ENCODE results near the gene PDE4D. TPM values are rescaled to one million over a fixed set of nuclear protein-coding genes. Genes with fewer than 3 reads are reported as not detected.

Gene PDE4D
- total RNA-seq, 5 donors from 2014 or later (not counting 1 experiment from before 2014, with no cell fraction given), result 45.1 to 136 (median 64.9) TPM

DNA sequence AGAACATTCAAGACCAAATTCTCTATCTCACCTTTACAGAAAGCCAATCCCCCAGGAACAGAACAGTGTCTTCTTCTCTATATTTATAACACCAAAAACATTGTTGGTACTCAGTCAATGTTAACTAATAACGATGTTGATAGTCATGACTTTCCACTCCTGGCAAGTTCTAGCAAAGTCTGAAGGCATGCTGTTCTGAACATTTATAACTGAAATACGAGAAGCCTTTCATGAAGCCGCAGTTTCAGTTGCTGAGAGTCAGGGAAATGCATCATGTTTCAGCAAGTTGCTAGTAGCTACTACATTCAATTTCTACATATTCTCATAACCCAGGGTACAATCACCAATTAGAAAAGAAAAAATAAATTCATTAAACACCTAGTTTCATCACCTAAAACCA lies 301.4 kb downstream of the PDE4D start:
- no peak overlapping the region for H3K27ac ChIP-seq (ENCODE audit: low read length)

DNA sequence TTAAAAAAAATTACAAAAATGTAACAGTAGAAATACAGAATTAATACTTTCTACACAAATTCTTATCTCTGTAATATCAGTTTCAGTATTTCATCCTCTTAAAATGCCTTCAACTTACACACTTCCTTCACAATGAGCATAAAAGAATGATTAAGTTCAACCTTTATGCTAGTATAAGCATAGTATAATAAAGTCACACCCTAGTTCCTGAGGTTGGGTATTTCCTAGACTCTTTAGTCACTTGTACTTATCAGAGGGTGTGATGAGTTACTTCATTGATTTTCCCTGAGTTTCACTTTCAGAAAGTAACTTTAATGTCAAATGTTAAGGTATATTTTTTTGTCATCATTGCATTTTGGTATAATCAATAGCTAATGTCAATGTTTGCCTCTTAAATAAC lies 302.4 kb downstream of the PDE4D start:
- H3K4me3 Mint-ChIP-seq, result no peak overlapping the region
- H3K27me3 Mint-ChIP-seq, result peaks cover 6 to 7% of the 10 kb centered on the region in 2 donors
- H3K4me3 ChIP-seq (ENCODE audit: control insufficient read depth in 1 of 2, extremely low read depth in 1 of 2, low read length in 1 of 2), result no peak overlapping the region
- H3K36me3 ChIP-seq (ENCODE audit: control insufficient read depth in 2 of 2, extremely low read depth in 1 of 2, insufficient read depth in 1 of 2, low read length in 1 of 2), result no peaks in the 10 kb centered on the region
- H3K4me1 Mint-ChIP-seq, result peaks cover 0 to 2% (median 0%) of the 10 kb centered on the region in 3 donors
- H3K9me3 Mint-ChIP-seq, result peaks cover 0 to 2% (median 0%) of the 10 kb centered on the region in 3 donors
- CTCF ChIA-PET, result no interaction called here
- POLR2A ChIA-PET, result no interaction called here
- no peaks in the 10 kb centered on the region for H3K36me3 Mint-ChIP-seq
- no peaks in the 10 kb centered on the region for H3K9me3 ChIP-seq
- H3K4me1 ChIP-seq (ENCODE audit: control insufficient read depth in 1 of 2, extremely low read depth in 1 of 2, insufficient read depth in 2 of 2, low read length in 2 of 2), result peaks cover 0 to 2% of the 10 kb centered on the region in 2 experiments
- peak in 1 of 4 experiments; percentile 80 for ATAC-seq (replicated peaks in 1 of 4)
- H3K27ac Mint-ChIP-seq, result no peak overlapping the region
- H3K27ac ChIP-seq (ENCODE audit: low read length), result no peak overlapping the region
- H3K27me3 ChIP-seq (replicated peaks in 1 of 2; ENCODE audit: control insufficient read depth in 2 of 2, extremely low read depth in 1 of 2, insufficient read depth in 2 of 2, low read length in 1 of 2), result peaks cover 0 to 4% of the 10 kb centered on the region in 2 experiments
- peak in 1 of 35 experiments; percentile 6 for DNase-seq

More for the DNA sequence above, 301.4 kb downstream of the PDE4D start:
- Mint-ChIP-seq H3K9me3 (peaks cover 0 to 2% (median 0%) of the 10 kb centered on the region in 3 donors), H3K27me3 (peaks cover 0 to 5% of the 10 kb centered on the region in 2 donors), H3K36me3 (no peaks in the 10 kb centered on the region), H3K4me3 (no peak overlapping the region), H3K27ac (no peak overlapping the region), H3K4me1 (peaks cover 0 to 2% (median 0%) of the 10 kb centered on the region in 3 donors)
- CTCF ChIA-PET, result no interaction called here
- peaks cover 0 to 4% of the 10 kb centered on the region in 2 experiments for H3K27me3 ChIP-seq (replicated peaks in 1 of 2; ENCODE audit: control insufficient read depth in 2 of 2, extremely low read depth in 1 of 2, insufficient read depth in 2 of 2, low read length in 1 of 2)
- DNase-seq, result no peak
- POLR2A ChIA-PET, result no interaction called here
- 84% methylated on average over 3 of the region's 3 CpGs for WGBS (ENCODE audit: insufficient coverage)
- no peaks in the 10 kb centered on the region for H3K36me3 ChIP-seq (ENCODE audit: control insufficient read depth in 2 of 2, extremely low read depth in 1 of 2, insufficient read depth in 1 of 2, low read length in 1 of 2)
- H3K4me1 ChIP-seq (ENCODE audit: control insufficient read depth in 1 of 2, extremely low read depth in 1 of 2, insufficient read depth in 2 of 2, low read length in 2 of 2), result peaks cover 0 to 2% of the 10 kb centered on the region in 2 experiments
- no peak overlapping the region for H3K4me3 ChIP-seq (ENCODE audit: control insufficient read depth in 1 of 2, extremely low read depth in 1 of 2, low read length in 1 of 2)
- ATAC-seq (replicated peaks in 1 of 4), result no peak
- H3K9me3 ChIP-seq, result no peaks in the 10 kb centered on the region

DNA sequence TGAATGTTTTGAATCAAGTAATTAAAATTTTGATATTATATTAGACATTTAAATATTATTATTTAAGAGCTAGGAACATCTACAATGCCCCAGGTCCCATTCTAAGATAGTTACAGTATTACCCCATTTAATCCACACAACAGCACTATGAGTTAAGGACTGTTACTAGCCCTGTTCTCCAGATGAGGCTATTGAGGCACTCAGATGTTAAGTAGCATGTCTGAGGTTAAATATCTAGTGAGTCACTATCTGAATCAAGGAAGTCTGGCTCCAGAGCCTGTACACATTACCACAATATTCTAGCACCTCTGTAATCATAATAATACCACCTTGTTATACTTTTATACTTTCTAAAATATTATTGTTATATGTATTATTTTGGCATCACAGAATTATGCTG lies 304.6 kb downstream of the PDE4D start:
- H3K27me3 Mint-ChIP-seq, result peaks cover 7 to 8% of the 10 kb centered on the region in 2 donors
- no peaks in the 10 kb centered on the region for H3K36me3 Mint-ChIP-seq
- CTCF ChIA-PET, result no interaction called here
- H3K9me3 ChIP-seq, result no peaks in the 10 kb centered on the region
- H3K4me3 ChIP-seq (ENCODE audit: control insufficient read depth in 1 of 2, extremely low read depth in 1 of 2, low read length in 1 of 2), result no peak overlapping the region
- peaks cover 0 to 4% of the 10 kb centered on the region in 2 experiments for H3K27me3 ChIP-seq (replicated peaks in 1 of 2; ENCODE audit: control insufficient read depth in 2 of 2, extremely low read depth in 1 of 2, insufficient read depth in 2 of 2, low read length in 1 of 2)
- DNase-seq (no peak), ATAC-seq (replicated peaks in 1 of 4) (no peak)
- H3K27ac ChIP-seq (ENCODE audit: low read length), result no peak overlapping the region
- peaks cover 0 to 2% of the 10 kb centered on the region in 2 experiments for H3K4me1 ChIP-seq (ENCODE audit: control insufficient read depth in 1 of 2, extremely low read depth in 1 of 2, insufficient read depth in 2 of 2, low read length in 2 of 2)
- no peak overlapping the region for H3K27ac Mint-ChIP-seq
- H3K4me1 Mint-ChIP-seq, result peaks cover 0 to 2% (median 0%) of the 10 kb centered on the region in 3 donors
- H3K9me3 Mint-ChIP-seq, result no peaks in the 10 kb centered on the region
- POLR2A ChIA-PET, result no interaction called here
- no peak overlapping the region for H3K4me3 Mint-ChIP-seq
- no peaks in the 10 kb centered on the region for H3K36me3 ChIP-seq (ENCODE audit: control insufficient read depth in 2 of 2, extremely low read depth in 1 of 2, insufficient read depth in 1 of 2, low read length in 1 of 2)

DNA sequence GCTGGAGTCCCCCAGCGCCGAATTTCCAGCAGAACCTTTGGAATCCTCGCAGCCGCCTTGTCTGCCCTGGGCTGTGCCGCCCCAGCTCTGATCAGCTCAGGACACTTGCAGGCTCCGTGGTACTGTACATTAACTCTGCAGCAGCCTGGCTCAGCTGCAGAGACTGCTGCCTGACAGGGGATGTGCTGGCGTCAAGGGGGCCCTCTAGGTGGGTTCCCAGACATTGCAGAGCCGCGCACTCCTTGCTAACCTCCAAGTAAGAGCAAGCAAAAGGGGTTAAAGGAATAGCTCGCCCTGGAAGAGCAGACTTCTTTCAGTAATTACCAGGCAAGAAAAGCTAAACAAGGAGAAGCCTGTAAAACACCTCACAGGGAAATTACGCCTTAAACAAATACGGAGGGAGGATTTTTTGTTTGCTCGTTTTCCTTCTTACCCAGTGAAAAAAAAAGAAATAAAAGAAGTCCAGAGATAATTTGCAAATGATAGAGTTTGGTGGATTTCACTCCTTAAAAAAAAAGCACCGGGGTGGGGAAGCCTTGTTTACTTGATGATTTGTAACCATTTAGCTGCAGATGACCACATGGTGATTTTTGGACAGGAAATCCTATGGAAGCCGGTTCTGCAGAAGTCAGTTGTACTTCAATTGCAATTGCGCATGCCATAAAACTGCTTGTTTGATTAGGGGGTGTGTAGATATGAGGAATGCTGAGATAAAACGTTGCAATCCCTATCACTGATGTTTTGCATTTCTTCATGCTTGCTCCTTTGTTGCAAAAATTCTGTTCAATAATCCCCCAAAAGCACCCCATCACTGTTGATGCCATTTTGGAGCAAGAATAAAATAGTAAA lies 305.8 kb downstream of the PDE4D start:
- WGBS (ENCODE audit: insufficient coverage), result 33% methylated on average over 9 of the region's 17 CpGs
- H3K27ac ChIP-seq (ENCODE audit: low read length), result no peak overlapping the region
- DNase-seq (peak in 1 of 35 experiments; percentile 0), ATAC-seq (replicated peaks in 1 of 4) (no peak)
- H3K4me1 ChIP-seq (ENCODE audit: control insufficient read depth in 1 of 2, extremely low read depth in 1 of 2, insufficient read depth in 2 of 2, low read length in 2 of 2), result peaks cover 0 to 2% of the 10 kb centered on the region in 2 experiments
- Mint-ChIP-seq H3K27me3 (peaks cover 7 to 8% of the 10 kb centered on the region in 2 donors), H3K36me3 (no peaks in the 10 kb centered on the region), H3K4me1 (peaks cover 0 to 2% (median 0%) of the 10 kb centered on the region in 3 donors), H3K4me3 (no peak overlapping the region), H3K9me3 (no peaks in the 10 kb centered on the region), H3K27ac (no peak overlapping the region)
- no peaks in the 10 kb centered on the region for H3K36me3 ChIP-seq (ENCODE audit: control insufficient read depth in 2 of 2, extremely low read depth in 1 of 2, insufficient read depth in 1 of 2, low read length in 1 of 2)
- POLR2A ChIA-PET, result no interaction called here
- H3K27me3 ChIP-seq (replicated peaks in 1 of 2; ENCODE audit: control insufficient read depth in 2 of 2, extremely low read depth in 1 of 2, insufficient read depth in 2 of 2, low read length in 1 of 2), result peaks cover 0 to 4% of the 10 kb centered on the region in 2 experiments
- CTCF ChIA-PET, result no interaction called here
- no peaks in the 10 kb centered on the region for H3K9me3 ChIP-seq
- H3K4me3 ChIP-seq (ENCODE audit: control insufficient read depth in 1 of 2, extremely low read depth in 1 of 2, low read length in 1 of 2), result no peak overlapping the region

DNA sequence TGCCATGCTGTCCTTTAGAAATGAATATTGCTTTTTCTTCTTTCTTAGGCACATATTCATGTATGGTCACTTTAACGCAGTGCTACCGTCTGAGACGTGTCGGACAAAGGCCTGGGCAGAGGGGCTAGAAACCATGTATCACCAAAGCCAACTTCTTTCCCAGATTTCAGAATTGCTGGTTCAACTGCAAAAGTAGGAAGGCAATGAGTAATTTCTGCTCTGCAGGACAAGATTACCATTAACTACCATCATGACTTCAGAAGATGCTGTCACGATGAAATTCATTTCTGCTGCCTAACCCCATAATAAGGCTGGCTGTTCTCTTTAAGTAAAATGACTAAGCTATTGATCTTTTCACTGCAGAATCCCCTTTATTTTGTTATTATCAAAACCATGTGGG lies 306.7 kb downstream of the PDE4D start:
- no peak overlapping the region for H3K4me3 ChIP-seq (ENCODE audit: control insufficient read depth in 1 of 2, extremely low read depth in 1 of 2, low read length in 1 of 2)
- ChIA-PET POLR2A (no interaction called here), CTCF (no interaction called here)
- Mint-ChIP-seq H3K27ac (no peak overlapping the region), H3K9me3 (no peaks in the 10 kb centered on the region), H3K36me3 (no peaks in the 10 kb centered on the region), H3K4me3 (no peak overlapping the region), H3K27me3 (peaks cover 7 to 8% of the 10 kb centered on the region in 2 donors), H3K4me1 (no peaks in the 10 kb centered on the region)
- H3K9me3 ChIP-seq, result no peaks in the 10 kb centered on the region
- ATAC-seq (replicated peaks in 1 of 4) (no peak), DNase-seq (no peak)
- H3K27me3 ChIP-seq (replicated peaks in 1 of 2; ENCODE audit: control insufficient read depth in 2 of 2, extremely low read depth in 1 of 2, insufficient read depth in 2 of 2, low read length in 1 of 2), result peaks cover 0 to 4% of the 10 kb centered on the region in 2 experiments
- H3K4me1 ChIP-seq (ENCODE audit: control insufficient read depth in 1 of 2, extremely low read depth in 1 of 2, insufficient read depth in 2 of 2, low read length in 2 of 2), result peaks cover 0 to 2% of the 10 kb centered on the region in 2 experiments
- H3K36me3 ChIP-seq (ENCODE audit: control insufficient read depth in 2 of 2, extremely low read depth in 1 of 2, insufficient read depth in 1 of 2, low read length in 1 of 2), result no peaks in the 10 kb centered on the region
- WGBS (ENCODE audit: insufficient coverage), result no CpG with 5 or more reads among the region's 5 CpGs
- H3K27ac ChIP-seq (ENCODE audit: low read length), result no peak overlapping the region

DNA sequence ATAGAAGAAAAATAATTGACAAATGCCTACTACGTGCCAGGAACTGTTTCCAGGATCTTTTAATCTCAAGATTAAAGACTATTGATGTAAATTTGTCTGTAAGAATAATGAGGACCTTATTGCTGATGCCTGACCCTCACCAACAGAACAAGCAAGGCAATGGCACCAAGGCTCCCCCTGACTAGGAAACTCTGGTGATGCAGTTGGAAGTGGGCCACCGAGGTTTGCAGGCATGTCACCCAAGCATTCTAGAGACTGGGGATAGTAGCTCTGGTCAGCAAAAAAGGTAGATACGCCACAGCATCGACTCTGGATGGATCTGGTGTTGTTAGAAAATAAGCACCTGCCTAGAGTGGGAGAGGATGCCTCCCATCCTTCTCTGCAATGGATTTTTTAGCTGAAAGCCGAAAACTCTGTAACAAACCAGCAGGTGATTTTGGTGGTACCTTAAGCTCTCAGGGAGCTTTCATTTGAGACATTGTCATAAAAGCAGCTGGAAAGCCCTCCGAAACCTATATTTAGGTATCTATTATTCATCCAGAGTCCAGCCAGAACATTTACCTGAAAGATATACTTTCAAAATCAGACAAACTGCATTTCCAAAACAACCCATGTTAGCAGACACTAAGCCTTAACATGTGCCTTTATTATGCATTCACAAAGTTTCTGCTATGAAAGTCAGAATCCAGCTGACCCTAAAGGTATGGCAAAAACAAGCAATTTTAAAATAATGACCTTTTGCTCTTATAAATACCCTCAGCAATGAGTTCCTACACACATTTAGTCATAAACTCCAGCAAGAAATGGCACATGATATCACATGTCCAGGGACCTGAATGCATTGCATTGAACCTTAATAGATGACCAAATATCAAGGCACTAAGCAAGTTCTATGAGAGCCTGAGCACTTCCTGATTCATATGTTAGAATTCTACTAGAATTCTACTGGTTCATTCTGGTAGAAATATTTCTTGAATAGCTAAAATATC lies 308.4 kb downstream of the PDE4D start:
- Histone ChIP-seq H3K9me3 (no peaks in the 10 kb centered on the region), H3K27ac (ENCODE audit: low read length) (no peak overlapping the region), H3K27me3 (replicated peaks in 1 of 2; ENCODE audit: control insufficient read depth in 2 of 2, extremely low read depth in 1 of 2, insufficient read depth in 2 of 2, low read length in 1 of 2) (peaks cover 0 to 4% of the 10 kb centered on the region in 2 experiments), H3K4me1 (ENCODE audit: control insufficient read depth in 1 of 2, extremely low read depth in 1 of 2, insufficient read depth in 2 of 2, low read length in 2 of 2) (no peaks in the 10 kb centered on the region), H3K4me3 (ENCODE audit: control insufficient read depth in 1 of 2, extremely low read depth in 1 of 2, low read length in 1 of 2) (no peak overlapping the region), H3K36me3 (ENCODE audit: control insufficient read depth in 2 of 2, extremely low read depth in 1 of 2, insufficient read depth in 1 of 2, low read length in 1 of 2) (no peaks in the 10 kb centered on the region)
- no peaks in the 10 kb centered on the region for H3K9me3 Mint-ChIP-seq
- 62% methylated on average over 2 of the region's 6 CpGs for WGBS (ENCODE audit: insufficient coverage)
- POLR2A ChIA-PET, result no interaction called here
- no peak overlapping the region for H3K27ac Mint-ChIP-seq
- CTCF ChIA-PET, result interaction anchor here in 1 of 2 donors (0.5 kb wide), 1 partner anchor 17 kb away, joined by 3 read pairs; no protein-coding TSS in a partner anchor
- H3K36me3 Mint-ChIP-seq, result no peaks in the 10 kb centered on the region
- DNase-seq, result no peak
- H3K27me3 Mint-ChIP-seq, result peaks cover 7 to 8% of the 10 kb centered on the region in 2 donors
- no peak for ATAC-seq (replicated peaks in 1 of 4)
- H3K4me1 Mint-ChIP-seq, result no peaks in the 10 kb centered on the region
- H3K4me3 Mint-ChIP-seq, result no peak overlapping the region
